Measurements from ENCODE around the gene TEX22. TPM values are rescaled to one million over a fixed set of nuclear protein-coding genes. Genes with fewer than 3 reads are reported as not detected.

TEX22 gene
- total and polyA plus RNA-seq, 7 donors: 0.50 TPM; not detected in 6

DNA sequence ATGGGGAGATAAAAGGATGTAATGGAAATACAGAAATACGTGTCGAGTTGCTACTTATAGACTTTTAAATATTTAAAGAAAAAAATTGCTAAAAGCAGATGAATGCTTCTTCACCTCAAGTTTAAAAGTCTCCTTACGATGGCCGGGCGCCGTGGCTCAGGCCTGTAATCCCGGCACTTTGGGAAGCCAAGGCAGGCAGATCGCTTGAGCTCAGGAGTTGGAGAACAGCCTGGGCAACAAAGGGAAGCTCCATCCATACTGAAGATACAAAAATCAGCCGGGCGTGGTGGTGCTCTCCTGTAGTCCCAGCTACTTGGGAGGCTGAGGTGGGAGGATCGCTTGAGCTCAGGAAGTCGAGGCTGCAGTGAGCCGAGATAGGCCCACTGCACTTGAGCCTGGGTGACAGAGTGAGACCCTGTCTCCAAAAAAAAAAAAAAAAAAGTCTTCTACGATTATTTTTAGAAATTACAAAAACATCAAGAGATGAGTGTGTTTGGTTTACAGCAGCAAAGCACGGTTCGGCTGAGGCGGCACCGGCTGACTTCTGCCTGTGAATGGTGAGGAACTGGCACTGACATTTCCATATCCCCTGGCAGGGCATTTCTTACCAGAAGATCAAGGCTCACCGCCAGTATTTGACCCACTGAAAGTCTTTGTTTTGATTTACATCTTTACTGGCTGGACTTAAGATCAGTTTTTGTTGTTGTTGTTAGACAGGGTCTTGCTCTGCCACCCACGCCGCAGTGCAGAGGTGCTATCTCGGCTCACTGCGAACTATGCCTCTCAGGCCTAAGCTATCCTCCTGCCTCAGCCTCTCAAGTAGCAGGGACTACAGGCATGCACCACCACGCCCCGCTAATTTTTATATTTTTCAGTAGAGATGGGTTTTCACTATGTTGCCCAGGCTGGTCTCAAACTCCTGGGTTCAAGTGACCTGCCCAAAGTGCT, 17.4 kb downstream of the TEX22 start:
- H3K4me1 ChIP-seq: peaks cover 0 to 51% (median 41%) of the 10 kb centered on the region in 4 donors
- DNase-seq: no peak
- no peaks in the 10 kb centered on the region for H3K9me3 ChIP-seq
- intact Hi-C loops (cut with DNase I): loop anchor here (1.0 to 5.0 kb wide), 2 partner anchors 17 to 103 kb away; partner anchors contain the start of genes PACS2 and TEX22
- peaks cover 10 to 27% (median 17%) of the 10 kb centered on the region in 3 donors for H3K27me3 ChIP-seq
- peak overlapping the region in 3 of 4 donors; percentile 56 to 59 (median 57) for H3K4me3 ChIP-seq
- H3K27ac ChIP-seq: peak overlapping the region; percentile 77 to 82 (median 80)
- no peak for TF ChIP-seq POLR2A (IDR thresholded peaks at IDR 0.05)
- no peak for TF ChIP-seq POLR2AphosphoS5 (IDR thresholded peaks at IDR 0.05)
- TF ChIP-seq CTCF (IDR thresholded peaks at IDR 0.05): no peak
- no peak for TF ChIP-seq EP300 (IDR thresholded peaks at IDR 0.05)
- no peaks in the 10 kb centered on the region for H3K36me3 ChIP-seq
- 92 to 93% methylated on average over 25 of the region's 25 CpGs for WGBS, 2 donors

GRCh38 chr14:105416671-105417070, 18.3 kb downstream of the TEX22 start:
- H3K27ac ChIP-seq: no peak overlapping the region
- H3K4me3 ChIP-seq: no peak overlapping the region
- peaks cover 6 to 19% (median 10%) of the 10 kb centered on the region in 3 donors for H3K27me3 ChIP-seq
- H3K36me3 ChIP-seq: no peaks in the 10 kb centered on the region
- no peaks in the 10 kb centered on the region for H3K9me3 ChIP-seq
- no peak for DNase-seq
- intact Hi-C loops (cut with DNase I): loop anchor here (5.0 kb wide), 1 partner anchor 104 kb away; the partner anchor contains the start of gene PACS2
- TF ChIP-seq EP300 (IDR thresholded peaks at IDR 0.05) (no peak), POLR2AphosphoS5 (IDR thresholded peaks at IDR 0.05) (no peak), CTCF (IDR thresholded peaks at IDR 0.05) (no peak), POLR2A (IDR thresholded peaks at IDR 0.05) (no peak)
- peaks cover 0 to 51% (median 42%) of the 10 kb centered on the region in 4 donors for H3K4me1 ChIP-seq
- WGBS, 2 donors: 95 to 96% methylated on average over 11 of the region's 11 CpGs

- TF ChIP-seq CTCF (IDR thresholded peaks at IDR 0.05): no peak
- TF ChIP-seq POLR2A (IDR thresholded peaks at IDR 0.05): no peak
- TF ChIP-seq EP300 (IDR thresholded peaks at IDR 0.05): no peak
- TF ChIP-seq POLR2AphosphoS5 (IDR thresholded peaks at IDR 0.05): no peak
- peaks cover 0 to 57% (median 50%) of the 10 kb centered on the region in 4 donors for H3K4me1 ChIP-seq
- 33 to 67% methylated on average over 3 of the region's 3 CpGs for WGBS, 2 donors
- intact Hi-C loops (cut with DNase I): loop anchor here (2.0 to 5.0 kb wide), 2 partner anchors 73 to 105 kb away; partner anchors contain the start of genes PACS2 and TEDC1
- no peak for DNase-seq
- H3K27me3 ChIP-seq: peaks cover 0 to 9% (median 0%) of the 10 kb centered on the region in 3 donors
- no peak overlapping the region for H3K27ac ChIP-seq
- no peak overlapping the region for H3K4me3 ChIP-seq
- H3K9me3 ChIP-seq: no peaks in the 10 kb centered on the region
- H3K36me3 ChIP-seq: no peaks in the 10 kb centered on the region
Measured at GRCh38 chr14:105417690-105418121, 19.4 kb downstream of the TEX22 start.

DNA sequence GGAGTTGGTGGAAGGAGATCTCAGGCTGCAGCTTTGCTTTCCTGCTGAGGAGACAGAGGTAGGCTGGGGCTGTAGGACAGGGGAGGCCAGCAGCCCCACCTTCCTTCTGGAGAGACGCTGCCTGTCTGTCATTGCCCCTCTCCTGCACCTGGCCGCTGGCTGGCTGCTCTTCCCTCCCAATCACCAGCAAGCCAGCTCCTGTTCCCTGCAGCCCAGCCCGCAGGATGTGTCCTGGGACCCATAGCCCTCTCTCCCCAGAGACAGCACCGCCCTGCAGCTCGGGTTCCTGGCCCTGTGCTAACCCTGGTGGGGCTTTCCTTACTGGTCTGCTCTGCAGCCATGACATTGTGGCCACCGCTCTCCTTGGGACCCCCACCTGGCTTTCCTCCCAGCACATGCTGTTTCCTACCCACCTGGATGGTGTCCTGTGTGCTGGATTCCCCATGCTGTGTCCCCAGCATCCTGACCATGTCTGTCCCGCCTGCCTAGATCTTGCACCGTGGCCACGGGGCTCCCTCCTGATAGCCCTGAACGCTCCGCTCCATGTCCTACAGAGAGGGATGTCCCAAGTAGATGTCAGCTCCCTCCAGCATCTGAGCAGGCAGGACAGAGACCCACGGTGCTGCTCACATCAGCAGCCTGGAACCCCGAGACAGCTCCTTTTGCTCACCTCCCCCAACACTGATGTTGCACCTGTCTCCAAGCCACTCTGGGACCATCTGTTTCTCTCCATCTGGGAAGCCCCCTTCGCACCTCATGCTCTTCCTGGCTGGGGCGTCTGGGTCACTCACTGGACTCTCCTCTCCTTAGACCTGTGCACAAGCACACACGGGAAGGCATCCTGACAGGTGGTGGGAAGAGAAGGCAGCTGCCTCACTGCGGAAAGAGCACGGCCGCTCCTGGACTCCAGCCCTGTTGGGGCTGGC, 20.2 kb downstream of the TEX22 start:
- WGBS, 2 donors: 65 to 81% methylated on average over 19 of the region's 19 CpGs
- DNase-seq: no peak
- peaks cover 0 to 57% (median 52%) of the 10 kb centered on the region in 4 donors for H3K4me1 ChIP-seq
- peak overlapping the region in 3 of 4 donors; percentile 72 to 83 (median 79) for H3K27ac ChIP-seq
- peaks cover 0 to under 1% (median 0%) of the 10 kb centered on the region in 3 donors for H3K27me3 ChIP-seq
- TF ChIP-seq EP300 (IDR thresholded peaks at IDR 0.05) (no peak), POLR2A (IDR thresholded peaks at IDR 0.05) (no peak), CTCF (IDR thresholded peaks at IDR 0.05) (no peak)
- H3K4me3 ChIP-seq: peak overlapping the region in 3 of 4 donors; percentile 73 to 84 (median 83)
- H3K9me3 ChIP-seq: no peaks in the 10 kb centered on the region
- H3K36me3 ChIP-seq: no peaks in the 10 kb centered on the region
- intact Hi-C loops (cut with DNase I): loop anchor here (2.0 to 5.0 kb wide), 2 partner anchors 72 to 106 kb away; partner anchors contain the start of genes PACS2 and TEDC1

All from sigmoid colon (tissue), 7 donors.